Measurements from ENCODE around the gene LRRC74B.

DNA sequence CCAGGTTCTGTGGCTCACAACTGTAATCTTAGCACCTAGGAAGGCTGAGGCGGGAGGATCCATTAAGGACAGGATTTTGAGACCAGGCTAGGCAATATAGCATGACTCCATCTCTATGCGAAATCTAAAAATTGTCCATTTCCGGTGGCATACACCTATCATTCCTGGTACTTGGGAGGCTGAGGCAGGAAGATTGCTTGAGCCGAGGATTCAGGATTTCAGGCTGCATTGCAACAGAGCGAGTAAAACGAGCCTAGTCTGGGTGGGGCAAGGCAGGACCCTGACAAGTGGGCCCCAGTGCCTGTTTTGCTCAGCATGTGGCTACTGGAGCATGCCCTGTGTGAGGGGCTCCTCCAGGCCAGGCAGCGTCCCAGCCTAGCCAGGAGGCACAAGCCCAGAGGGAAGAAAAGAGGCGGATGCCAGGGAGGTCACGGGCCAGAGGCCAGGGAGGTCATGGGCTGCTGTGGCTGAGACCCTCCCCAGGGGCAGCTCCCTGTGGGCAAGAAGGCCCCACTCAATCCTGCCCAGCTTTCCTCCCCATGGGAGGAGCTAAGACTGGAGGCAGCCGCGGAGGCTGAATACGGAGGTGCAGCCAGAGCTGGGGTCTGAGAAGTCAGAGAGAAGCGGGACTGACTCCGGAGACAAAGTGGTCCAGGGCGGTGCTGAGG, 8.4 kb downstream of the LRRC74B start:
- TF ChIP-seq, protein P1, sequence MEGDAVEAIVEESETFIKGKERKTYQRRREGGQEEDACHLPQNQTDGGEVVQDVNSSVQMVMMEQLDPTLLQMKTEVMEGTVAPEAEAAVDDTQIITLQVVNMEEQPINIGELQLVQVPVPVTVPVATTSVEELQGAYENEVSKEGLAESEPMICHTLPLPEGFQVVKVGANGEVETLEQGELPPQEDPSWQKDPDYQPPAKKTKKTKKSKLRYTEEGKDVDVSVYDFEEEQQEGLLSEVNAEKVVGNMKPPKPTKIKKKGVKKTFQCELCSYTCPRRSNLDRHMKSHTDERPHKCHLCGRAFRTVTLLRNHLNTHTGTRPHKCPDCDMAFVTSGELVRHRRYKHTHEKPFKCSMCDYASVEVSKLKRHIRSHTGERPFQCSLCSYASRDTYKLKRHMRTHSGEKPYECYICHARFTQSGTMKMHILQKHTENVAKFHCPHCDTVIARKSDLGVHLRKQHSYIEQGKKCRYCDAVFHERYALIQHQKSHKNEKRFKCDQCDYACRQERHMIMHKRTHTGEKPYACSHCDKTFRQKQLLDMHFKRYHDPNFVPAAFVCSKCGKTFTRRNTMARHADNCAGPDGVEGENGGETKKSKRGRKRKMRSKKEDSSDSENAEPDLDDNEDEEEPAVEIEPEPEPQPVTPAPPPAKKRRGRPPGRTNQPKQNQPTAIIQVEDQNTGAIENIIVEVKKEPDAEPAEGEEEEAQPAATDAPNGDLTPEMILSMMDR (IDR thresholded peaks at IDR 0.05) = no peak
- TF ChIP-seq POLR2A (IDR thresholded peaks at IDR 0.05; ENCODE audit: low read depth) (no peak), POLR2AphosphoS5 (IDR thresholded peaks at IDR 0.05) (no peak), EP300 (IDR thresholded peaks at IDR 0.05) (no peak)
